ENCODE data around the gene ADGRB3.
"Not testable (repeated sequence)": the region's sequence is repeated elsewhere in the genome, so short reads cannot be mapped to it uniquely, and the experiment has no call there.

ADGRB3 gene

DNA sequence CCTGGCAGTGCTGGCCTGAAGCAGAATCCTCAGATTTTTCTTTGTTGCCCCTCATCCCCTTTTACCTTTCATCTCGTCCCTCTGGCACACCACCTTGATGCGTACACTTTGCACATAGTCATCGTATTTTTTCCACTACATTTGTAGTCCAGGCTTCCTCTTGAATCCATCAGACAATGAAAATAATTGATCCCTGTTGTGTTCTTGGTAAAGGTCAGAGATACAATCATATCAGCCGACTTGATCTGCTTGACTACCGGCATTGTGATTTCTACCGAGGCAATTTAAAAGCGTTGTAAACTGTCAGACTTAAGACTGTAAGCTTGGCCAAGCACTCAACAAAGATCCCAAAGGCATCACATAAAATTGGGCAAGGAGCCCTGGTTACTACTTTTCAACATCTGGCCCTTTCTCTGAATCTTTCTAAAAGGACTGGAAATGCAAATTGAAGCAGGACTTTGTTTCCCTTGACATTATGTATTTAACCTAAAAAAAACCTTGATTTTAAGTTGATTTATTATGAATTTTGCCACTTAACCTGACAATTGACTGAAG, 649.2 kb downstream of the ADGRB3 start:
- no peak for DNase-seq

DNA sequence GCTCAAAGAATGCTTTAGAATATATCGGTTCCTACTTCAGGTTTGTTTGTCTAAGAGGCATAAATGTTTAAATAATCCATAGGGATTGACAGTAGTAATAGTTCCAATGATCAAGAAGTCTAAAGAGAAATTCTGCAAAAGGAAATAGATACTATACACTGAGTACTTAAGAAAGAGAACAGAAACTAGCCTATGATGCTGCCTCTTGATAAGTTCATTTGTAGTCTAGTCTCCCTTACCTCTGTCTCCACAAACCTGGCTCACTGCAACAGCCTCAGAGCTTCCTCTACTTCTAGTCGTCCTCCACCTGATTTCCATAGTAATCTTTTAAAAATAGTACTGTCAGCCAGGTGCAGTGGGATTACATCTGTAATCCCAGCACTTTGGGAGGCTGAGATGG, 650.0 kb downstream of the ADGRB3 start:
- no peak for DNase-seq

DNA sequence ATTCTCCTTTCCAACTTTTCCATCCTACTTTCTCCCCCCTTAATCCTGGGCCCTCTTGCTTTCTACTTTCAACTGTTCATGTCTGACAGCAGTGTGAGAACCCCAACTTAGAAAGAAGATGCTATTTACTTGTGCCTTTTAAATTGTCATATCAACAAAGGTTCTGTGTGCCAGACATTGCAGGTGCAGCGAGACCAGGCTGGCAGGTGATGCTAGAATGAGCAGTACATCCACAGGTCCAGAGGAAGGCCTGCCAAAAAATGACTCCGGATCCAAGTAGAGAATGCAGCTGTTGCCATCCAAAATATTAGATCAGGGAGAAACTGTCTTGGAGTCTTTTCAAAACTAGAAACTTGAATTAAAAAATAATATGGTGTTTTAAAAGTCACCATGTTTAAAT, 651.2 kb downstream of the ADGRB3 start:
- no peak for DNase-seq

DNA sequence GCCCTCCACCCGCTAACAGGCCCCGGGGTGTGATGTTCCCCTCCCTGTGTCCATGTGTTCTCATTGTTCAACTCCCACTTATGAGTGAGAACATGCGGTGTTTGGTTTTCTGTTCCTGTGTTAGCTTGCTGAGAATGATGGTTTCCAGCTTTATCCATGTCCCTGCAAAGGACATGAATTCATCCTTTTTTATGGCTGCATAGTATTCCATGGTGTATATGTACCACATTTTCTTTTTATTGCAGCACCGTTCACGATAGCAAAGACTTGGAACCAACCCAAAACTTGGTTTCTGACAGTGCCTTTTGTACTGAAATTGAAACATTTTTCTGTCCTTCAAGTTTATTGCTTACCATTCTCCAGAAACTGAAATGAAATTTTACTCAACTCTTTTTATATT, 653.1 kb downstream of the ADGRB3 start:
- DNase-seq = not testable (repeated sequence)

DNA sequence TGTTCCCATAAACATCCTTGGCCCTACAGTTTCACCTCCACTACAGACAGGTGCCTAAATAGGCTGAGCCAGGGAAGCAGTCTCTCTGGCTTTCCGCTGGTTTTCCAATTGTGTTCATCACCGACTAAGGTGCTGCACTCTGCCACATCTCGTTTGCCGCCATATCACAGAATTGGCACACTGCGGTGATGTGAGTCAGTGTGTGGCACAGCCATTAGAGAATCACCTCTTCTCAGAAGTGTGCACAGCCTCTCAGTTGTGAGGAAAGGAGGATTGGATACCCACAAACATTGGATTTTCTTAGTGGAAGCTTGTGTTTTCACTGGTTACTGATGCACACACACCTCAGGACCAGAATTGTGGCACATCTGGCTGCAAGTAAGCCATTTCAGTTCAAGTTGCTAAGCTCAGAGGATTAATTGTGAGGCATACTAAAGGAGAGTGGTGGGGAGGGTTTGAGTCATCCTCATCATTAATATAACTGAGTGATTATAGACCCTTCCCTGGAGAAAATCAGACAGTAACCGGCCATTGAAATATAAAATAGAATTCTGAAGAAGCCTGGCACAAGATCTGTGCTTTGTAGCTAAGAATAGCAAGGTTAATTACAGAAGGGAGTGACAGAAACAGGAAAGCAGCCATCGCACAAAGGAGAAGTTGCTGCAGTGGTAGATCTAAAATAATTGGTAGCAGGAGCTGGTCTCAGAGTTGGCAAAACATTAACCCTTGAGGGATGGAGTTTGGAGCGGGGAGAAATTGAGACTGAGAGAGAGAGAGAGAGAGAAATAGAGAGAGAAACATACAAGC, 654.8 kb downstream of the ADGRB3 start:
- DNase-seq = no peak

DNA sequence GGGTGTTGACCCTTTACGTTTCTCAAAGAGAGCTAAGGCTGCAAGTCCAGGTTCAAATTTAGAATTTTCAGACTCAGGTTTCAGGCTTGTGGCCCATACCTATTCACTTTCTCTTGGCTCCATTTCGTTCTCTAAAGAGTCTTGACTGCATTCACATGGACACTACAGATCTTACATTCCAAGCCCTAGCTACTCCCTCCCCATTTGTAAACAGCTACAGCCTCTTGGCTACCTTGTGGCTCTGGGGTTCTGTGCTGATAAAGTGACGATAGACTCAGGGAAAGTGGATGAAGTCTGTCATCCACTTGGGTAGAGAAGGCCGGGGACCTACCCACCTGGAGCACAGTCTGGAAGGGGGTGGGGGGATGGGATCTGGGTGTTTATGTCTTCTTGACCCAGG, 658.4 kb downstream of the ADGRB3 start:
- DNase-seq = no peak

DNA sequence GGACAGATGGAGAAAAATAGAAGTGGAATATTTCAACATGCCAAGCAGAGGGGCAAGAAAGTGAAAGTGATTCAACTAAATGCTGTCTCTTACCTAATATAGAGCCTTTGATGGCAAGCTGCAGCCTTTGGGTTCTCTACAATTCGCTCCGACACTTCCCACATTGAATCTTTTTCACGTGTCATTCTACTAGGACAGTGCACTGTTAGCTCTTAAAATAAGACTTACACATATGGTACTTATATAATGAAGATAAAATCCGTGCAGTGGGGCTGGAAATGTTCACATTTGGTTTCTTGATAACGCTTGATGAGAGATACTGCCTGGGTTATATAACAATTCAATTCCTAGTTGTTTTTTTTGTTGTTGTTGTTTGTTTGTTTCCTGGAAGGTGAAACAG, 659.3 kb downstream of the ADGRB3 start:
- DNase-seq = no peak

DNA sequence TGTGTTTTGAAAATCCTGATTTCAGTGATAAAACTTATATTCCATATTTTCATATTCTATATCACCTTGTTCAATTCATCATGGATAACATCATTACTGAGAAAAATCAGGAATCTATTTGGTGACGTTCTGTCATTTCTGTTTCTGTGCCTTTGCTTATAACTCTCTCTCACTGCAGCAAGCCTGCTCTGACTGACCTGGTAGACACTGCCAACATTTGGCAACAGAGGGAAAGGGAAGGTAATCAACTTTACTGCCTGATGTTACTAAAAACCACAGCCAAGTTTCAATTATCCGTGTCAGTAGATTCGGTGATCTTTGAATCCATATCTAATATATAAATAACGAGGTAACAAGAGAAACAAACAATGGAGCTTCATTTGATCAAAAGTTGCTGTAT, 659.8 kb downstream of the ADGRB3 start:
- DNase-seq = no peak

DNA sequence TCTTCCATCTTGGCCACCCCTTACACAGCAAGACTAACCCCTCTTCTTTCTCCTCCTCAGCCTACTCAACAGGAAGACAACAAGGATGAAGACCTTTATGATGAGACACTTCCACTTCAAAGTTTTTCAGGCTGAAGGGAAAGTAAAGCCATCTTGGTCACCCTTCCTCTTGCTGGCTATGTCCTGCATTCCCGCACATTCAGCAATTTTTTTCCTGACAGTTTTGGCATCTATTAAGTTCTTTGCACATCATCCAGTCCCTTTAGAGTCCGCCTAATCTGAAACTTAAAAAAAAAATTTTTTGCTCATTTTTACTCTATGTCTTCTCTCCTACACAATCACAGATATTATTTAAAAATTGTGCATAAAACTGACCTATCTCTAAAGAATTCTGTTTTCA, 668.3 kb downstream of the ADGRB3 start:
- DNase-seq = no peak

DNA sequence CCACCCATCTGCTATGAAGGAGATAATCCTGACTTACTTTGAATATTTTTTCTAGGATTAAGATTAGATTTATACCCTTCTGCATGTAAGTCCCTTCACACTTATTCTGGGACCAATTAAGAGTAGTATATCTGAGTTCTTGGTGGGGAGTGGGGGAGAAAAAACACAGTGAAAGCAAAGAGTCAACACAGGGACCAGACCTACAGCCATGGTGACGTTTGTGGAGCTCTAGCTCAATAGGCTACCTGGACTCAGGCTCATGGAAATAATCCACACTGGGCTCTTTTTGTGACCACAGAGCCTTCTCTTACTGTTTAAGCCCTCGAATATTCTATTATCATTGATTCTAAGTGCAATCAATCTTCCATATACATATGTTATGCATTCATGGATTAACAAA, 670.4 kb downstream of the ADGRB3 start:
- DNase-seq = no peak

DNA sequence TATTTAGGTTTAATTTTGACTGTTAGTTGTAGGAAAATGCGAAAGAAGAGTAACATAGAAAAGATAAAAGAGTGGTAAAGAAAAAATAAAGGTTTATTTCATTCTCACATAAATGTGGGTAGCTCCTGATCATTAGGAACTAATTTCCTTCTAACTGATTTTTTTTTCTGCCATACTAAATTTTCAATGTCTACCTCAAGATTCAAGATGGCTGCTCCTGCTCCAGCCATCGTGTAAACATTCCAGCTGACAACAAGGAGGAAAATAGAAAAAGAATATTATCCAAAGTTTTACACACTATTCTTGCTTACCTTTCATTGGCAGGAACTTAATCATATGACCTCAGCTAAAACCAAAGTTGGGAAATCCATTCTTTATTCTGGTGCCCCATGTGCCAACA, 673.5 kb downstream of the ADGRB3 start:
- no peak for DNase-seq

DNA sequence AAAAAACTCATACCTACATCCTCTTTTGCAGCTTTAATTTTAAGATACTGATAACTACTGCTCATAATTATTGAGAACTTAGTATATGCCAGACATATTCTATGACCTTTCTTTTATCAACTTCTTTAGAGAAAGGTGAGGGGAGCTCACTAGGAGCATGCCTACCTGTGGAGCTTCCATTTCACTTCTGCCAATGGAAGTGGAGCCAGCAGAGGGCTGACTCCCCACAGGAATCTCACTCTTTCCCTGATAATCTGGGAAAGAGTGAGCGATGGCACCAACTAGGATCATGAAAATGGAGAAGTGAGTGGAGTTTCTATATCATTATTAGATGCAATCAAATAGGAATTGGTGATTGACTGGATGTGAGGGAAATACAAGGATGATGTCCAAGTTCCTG, 676.8 kb downstream of the ADGRB3 start:
- DNase-seq = no peak

DNA sequence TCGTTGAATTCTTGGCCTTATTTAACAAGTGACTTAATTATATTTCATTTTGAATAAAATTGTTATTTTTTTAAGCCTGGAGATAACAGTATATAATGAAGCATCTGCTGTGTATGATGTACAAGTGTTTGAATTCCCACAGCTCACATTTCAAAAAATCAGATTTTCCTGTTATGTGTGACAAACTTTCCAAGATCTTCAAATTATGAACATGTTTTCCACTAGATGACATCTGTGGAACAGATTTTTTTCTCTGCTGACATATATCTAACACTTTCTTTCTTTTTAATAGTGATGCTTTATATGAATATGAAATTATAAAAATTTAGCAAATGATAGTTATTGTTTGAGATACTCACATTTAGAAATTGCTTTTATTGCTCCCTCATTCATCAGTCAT, 678.9 kb downstream of the ADGRB3 start:
- DNase-seq = no peak

DNA sequence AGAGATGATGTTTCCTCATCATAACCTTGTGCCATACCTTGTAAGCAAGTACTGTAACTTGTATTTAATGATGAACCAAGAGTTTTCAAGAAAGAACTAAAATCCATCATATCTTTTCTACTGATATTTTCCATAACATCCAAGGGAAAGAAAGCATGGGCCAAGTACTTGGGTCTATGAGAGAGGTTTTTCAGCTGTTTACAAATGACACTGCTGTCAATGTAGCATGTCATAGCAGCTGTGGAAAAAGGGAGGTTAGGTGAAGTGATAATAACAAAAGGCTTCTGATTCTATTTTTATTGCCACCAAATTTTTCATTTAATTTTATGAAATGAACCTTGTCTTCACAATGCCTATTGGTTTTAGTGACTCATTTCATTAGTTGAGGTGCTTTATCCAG, 679.4 kb downstream of the ADGRB3 start:
- no peak for DNase-seq

DNA sequence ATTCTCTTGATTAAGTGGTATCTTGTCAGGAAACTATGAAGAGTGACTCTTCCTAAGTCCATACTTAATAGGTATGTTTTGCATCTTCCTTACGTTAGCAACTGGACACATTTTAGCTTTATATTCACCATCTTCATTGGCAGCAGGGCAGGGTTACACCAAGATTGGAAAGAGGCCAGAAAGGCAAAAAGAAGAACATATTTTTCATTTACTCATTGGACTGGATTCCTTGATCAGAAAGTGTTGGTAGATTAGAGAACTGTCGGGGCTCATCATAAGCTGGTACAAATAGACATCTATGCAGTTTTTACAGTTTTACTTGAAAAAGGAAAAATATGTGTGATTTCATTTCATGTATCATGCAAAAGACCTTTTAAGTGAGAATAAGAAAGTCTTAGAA, 696.8 kb downstream of the ADGRB3 start:
- DNase-seq = no peak

DNA sequence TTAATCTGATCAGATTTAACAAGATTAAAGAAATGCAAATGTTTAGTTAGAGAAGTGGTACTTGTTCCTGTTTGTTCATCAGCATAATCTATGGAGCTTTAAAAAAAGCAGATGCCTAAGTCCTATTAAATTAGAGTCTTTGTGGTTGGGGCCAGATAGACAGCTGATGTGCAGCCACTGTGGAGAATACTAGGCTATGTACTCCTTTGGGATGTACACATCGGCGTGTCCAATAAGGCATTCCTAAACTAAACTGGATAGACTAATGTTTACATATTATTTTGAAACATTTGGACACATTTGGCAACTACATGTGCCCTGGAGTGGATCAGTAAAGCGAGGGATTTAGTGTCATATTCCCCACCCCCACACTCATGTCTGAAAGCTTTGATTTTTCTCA, 702.2 kb downstream of the ADGRB3 start:
- no peak for DNase-seq

DNA sequence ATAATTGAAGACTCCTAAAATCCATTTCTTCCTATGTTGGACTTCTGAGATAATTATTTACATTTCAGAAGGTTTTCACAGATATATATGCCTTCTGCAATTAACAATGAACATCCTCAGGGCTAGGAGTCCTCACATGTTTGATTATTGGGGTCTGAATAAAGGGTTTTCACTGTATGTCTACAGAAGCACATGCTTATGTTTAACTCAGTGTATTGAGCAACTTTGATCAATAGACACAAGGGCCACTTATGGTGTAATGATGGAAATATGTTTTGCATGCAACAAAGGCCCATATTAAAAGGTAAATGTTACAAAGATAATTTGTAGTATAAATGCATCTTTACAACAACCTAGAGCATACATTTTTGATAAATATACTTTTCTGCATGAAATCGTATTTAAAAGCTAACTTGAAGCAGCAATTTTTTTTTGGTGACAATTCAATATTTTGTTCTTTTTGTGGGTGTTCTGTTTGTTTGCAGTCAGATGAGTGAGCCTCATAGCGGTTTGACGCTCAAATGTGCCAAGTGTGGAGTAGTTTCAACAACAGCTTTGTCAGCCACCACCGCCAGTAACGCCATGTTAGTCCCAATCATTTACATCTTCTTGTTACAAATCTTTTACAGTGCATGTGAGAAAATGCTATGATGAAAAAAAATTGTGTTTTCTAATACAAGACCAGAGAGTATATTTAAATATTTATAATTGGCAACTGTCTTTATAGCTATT, 703.5 kb downstream of the ADGRB3 start:
- no peak for DNase-seq

DNA sequence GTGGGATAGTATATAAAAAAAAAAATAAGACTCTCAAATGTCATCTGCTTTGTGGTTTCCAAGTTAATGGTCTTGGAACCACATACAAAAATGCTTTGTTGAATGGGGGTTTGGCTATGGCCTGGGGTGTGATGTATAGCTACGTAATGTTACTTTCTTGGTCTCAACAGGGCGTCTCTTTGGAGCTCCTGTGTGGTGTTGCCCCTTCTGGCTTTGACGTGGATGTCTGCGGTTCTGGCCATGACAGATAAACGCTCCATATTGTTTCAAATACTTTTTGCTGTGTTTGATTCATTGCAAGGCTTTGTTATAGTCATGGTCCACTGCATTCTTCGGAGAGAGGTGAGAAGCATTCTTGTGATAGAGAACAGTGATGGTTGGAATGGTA, 704.1 kb downstream of the ADGRB3 start:
- no peak for DNase-seq

DNA sequence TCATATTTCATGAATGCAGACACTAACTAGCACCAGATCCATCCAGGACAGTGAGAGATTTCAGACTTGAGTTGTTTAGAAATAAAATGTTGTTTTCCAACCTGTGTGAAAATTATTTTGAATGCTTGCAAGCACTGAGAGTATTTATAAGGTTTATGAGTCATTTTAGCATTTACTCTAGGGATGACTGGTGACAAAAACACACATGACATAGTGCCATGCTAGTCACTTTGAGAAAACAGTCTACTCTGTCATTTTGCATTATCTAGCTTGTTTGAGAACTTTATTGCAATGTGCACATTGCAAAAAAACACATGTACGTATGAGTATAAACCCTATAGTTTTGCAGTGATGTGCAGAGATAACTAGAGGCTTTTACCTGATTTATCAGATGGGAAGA, 705.1 kb downstream of the ADGRB3 start:
- DNase-seq = no peak

DNA sequence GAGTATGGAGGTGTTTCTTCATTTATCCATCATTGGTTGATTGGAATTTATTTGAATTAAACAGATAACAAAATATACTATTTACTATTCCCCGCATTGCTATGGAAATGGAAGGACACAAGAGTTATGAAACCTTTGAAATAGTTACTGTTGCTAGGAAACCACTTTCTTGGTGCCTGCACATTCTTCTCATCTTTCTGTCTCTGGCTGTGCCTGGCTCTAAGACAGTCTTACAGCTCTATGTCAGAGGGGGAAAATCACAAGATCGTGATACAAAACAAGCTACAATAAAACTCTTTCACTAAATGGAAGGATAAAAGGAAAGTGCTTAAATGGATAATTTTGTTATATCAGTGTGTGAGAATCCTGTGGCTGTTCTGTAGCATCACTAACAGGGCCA, 708.8 kb downstream of the ADGRB3 start:
- DNase-seq = no peak

DNA sequence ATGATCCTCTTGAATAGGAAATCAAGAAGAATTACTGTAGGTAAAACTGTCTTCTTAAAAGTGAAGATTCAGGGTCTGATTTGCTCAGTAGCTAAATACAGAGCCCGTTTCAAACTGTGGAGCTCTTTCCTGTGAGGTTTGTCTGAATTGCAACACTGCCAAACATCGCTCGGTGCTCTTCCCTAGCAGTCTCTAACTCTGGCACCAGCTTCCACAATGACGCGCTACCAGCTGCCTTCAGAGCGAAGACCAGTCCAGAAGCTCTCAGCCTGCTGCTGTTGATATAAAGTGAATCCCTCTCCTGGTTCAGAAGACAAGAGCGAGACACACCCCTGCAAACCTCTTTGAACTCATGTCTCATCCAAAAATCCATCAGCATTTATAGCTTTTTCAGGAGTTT, 714.7 kb downstream of the ADGRB3 start:
- no peak for DNase-seq

DNA sequence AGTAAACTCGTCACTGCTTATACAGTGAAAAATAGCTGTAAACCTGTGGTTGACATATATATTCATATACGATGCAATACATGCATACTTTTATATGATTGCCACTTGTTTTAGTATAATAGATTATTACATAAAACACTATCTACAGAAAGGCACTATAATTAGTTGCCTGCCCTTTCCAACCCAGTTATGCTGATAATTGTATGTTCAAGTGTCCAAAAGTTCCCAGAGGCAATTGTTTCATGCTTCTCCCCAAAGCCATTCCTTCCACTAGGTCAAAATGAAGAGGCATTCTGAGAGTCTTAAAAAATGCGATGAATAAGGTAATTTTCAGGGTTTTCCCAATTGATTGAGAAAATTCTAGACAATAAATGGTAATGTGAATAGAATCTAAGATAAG, 727.1 kb downstream of the ADGRB3 start:
- DNase-seq = no peak

DNA sequence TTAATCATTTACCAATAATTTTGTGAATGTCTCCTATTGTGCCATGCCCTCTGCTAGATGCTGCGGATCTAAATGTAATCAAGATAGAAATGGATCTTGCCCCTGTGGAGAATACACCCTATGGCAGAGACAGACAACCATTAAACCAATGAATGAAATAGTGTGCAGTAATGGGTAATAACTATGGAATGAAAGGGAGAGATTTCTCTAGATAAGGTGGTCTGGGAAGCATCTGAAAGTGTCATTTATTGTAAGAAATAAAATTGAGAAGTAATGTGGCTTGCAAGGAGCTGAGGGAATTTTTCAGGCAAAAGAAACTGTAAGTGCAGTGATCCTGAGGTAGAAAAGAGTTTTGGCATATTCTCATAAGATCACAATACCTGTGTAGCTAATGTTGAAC, 731.7 kb downstream of the ADGRB3 start:
- no peak for DNase-seq

DNA sequence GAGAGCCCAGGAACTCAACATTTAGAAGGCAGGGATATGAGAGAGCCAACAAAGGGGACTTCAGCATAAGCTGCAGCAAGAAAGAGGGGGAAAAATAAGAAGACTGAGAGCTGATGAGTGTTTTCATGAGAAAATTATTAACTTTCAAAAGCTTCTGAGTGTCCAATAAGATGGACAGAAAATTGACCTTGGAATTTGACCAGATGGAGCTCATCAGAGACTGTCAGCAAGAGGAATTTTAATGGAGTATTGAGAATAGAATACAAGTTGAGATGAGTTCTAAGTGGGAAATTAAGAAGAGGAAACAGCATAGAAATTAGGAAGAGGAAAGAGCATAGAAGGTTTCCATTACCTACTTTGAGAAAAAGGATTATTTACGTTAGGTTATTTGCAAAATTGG, 733.5 kb downstream of the ADGRB3 start:
- DNase-seq = no peak
